HG03060 (cell line): ENCODE results near the gene AHNAK2.
"Not testable (repeated sequence)": the region's sequence is repeated elsewhere in the genome, so short reads cannot be mapped to it uniquely, and the experiment has no call there.

Experiments used
- ATAC-seq: cut with Tn5 transposase; IDR thresholded peaks from one replicate; pipeline ENCODE4 v1.9.1; 2021; ENCODE audit warnings: low read depth, moderate number of reproducible peaks; ENCODE audit not compliant: unreplicated experiment

The AHNAK2 gene

GRCh38 chr14:104891121-104891551 is 87.0 kb downstream of the AHNAK2 start:
- no peak for ATAC-seq

GRCh38 chr14:104890292-104890691 is 87.9 kb downstream of the AHNAK2 start:
- ATAC-seq = not testable (repeated sequence)

GRCh38 chr14:104889375-104889757 is 88.8 kb downstream of the AHNAK2 start:
- no peak for ATAC-seq

GRCh38 chr14:104888489-104889374 is 89.4 kb downstream of the AHNAK2 start:
- no peak for ATAC-seq

GRCh38 chr14:104887623-104888488 is 90.3 kb downstream of the AHNAK2 start:
- no peak for ATAC-seq
